ENCODE results near the gene KIAA0825. TPM values are rescaled to one million over a fixed set of nuclear protein-coding genes. Genes with fewer than 3 reads are reported as not detected.

KIAA0825 gene
- total RNA-seq, 1 experiment from 2014 or later = 3.3 TPM

Other genes starting within 250 kb of the KIAA0825 start
- gene SLF1, start 65 bp upstream of the KIAA0825 start, total RNA-seq (2014; rRNA removed) = 12.7 and 15.0 TPM in 2 replicates